GM12865 (cell line): ENCODE data around the gene FRMPD4.

Source experiments
- DNase-seq: peaks from one replicate; pipeline ENCODE4 v3.0.0; 2010; ENCODE audit warnings: low read depth
- H3K4me3 ChIP-seq: 2 replicates; pipeline ENCODE4 v1.5.1; 2011; ENCODE audit warnings: mild to moderate bottlenecking, low read depth, low read length, control low read depth
- TF ChIP-seq, protein P1 (sequence below): IDR thresholded peaks from 2 replicates; pipeline ENCODE4 v1.5.1; 2011; ENCODE audit warnings: low read length, control low read depth, low read depth, inconsistent platforms; ENCODE audit not compliant: insufficient read depth; ENCODE audit errors: missing control alignments

The FRMPD4 gene

DNA sequence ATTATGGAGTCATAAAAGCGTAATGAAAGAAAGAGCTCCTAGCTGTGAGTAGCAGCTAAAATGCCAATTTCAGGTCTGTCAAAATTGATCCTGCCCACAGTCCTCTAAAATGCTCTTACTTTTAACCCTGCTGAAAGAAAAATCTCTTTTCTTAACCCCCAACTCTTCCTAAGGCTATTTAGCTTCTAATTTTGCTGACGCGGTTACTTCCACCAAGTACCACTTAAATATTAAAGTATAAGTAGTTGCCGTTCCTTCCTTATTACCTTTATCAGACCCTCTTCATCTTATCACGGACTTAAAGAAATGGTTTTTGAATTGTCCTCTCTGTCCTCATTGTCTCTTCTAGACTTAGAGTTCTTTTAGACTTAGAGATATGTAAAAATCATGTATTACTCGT, 272.2 kb downstream of the FRMPD4 start:
- no peak for DNase-seq
- TF ChIP-seq, protein P1, sequence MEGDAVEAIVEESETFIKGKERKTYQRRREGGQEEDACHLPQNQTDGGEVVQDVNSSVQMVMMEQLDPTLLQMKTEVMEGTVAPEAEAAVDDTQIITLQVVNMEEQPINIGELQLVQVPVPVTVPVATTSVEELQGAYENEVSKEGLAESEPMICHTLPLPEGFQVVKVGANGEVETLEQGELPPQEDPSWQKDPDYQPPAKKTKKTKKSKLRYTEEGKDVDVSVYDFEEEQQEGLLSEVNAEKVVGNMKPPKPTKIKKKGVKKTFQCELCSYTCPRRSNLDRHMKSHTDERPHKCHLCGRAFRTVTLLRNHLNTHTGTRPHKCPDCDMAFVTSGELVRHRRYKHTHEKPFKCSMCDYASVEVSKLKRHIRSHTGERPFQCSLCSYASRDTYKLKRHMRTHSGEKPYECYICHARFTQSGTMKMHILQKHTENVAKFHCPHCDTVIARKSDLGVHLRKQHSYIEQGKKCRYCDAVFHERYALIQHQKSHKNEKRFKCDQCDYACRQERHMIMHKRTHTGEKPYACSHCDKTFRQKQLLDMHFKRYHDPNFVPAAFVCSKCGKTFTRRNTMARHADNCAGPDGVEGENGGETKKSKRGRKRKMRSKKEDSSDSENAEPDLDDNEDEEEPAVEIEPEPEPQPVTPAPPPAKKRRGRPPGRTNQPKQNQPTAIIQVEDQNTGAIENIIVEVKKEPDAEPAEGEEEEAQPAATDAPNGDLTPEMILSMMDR = no peak
- H3K4me3 ChIP-seq = no peak overlapping the region

DNA sequence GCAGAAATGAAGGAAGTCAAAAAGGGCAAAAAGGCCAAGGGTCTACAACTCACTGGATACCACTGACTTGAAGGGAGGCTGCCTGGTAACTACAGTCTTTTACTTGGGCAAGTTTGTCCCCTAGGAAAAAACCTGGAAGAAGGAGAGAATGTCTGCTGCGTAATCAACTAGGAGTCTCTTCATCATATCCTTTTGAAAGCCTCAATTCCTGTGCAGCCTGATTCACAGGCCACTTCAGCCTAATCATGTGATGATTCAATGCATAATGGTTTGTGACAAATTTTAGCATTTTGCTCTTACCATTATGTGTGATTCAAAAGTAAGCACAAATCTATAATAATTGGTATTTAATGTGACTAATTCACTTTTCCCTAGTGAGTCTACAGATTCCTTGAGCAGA, 273.6 kb downstream of the FRMPD4 start:
- no peak overlapping the region for H3K4me3 ChIP-seq
- no peak for DNase-seq
- TF ChIP-seq, protein P1 = no peak

DNA sequence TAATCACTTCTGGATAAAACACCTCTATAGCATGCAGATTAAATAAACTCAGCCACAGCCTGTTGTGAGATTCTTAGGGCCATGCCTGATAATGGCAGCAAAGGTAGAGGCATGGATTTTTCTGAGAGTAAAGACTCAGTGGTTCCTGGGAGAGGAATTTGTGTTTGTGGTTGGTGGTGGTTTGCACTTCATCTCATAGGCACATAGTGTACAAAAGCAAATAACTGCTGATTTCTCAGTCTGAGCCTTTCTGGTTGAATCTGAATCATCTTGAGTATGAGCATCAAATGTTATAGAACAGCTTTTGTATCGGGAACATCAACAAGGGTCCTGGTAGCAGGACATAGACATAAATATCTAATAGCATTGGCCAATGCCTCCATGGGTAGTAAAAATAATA, 274.3 kb downstream of the FRMPD4 start:
- TF ChIP-seq, protein P1 = no peak
- DNase-seq = no peak
- no peak overlapping the region for H3K4me3 ChIP-seq

DNA sequence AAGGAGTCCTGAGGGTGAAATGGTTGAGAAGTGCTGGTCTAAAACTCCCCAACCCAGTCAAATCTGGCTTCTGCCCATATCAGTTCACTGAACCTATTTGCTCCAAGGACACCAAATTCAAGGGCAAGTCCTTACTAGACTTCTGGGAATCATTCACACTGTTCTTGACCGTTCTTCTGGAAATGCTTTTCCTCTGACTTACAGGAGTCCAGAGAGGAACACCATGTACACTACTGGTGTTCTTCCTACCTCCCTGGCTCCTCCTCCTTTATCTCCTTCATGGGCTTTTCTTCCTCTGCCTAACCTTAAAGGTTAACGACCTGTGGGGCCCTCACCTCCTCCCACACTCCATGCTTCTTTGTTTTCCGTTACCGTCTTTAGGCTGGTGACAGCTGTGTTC, 281.3 kb downstream of the FRMPD4 start:
- DNase-seq = no peak
- TF ChIP-seq, protein P1 = no peak
- no peak overlapping the region for H3K4me3 ChIP-seq

DNA sequence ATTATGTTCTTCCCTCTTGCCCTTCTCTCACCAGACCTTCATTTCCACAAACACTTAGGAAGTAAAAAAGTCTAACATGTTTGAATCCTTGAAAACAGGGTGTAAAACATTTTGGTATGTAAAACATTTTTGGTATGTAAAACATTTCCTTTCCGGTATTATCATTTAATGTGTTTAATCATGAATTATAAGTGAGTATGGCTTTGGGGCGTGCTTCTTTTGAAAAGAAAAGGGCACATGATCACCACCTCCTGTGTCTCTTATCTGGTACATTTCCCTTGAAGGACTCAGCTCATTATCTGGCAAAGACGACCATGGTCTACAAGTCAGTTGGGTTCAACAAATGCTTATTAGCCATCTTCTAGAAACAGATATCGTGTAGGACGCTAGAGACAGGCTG, 283.6 kb downstream of the FRMPD4 start:
- no peak overlapping the region for H3K4me3 ChIP-seq
- TF ChIP-seq, protein P1 = no peak
- no peak for DNase-seq

DNA sequence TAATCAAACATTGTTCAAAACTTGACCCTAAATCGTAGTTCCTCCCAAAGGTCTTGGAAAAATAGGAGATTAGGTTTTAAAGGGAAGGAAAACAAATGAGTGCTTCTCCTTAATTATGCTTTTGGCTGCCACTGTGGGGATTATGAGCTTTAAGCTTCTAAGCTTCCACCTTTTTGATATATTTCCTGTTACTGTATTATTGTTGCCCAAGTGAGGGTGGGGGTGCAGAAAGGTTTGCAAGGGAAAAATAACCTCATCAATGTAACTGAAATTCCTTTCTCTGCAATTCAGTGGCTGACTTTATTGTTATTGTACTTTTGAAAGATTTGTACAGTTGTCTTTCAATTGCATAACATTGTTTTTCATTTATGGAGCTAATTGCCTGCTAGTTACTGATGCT, 285.1 kb downstream of the FRMPD4 start:
- TF ChIP-seq, protein P1 = no peak
- H3K4me3 ChIP-seq = no peak overlapping the region

DNA sequence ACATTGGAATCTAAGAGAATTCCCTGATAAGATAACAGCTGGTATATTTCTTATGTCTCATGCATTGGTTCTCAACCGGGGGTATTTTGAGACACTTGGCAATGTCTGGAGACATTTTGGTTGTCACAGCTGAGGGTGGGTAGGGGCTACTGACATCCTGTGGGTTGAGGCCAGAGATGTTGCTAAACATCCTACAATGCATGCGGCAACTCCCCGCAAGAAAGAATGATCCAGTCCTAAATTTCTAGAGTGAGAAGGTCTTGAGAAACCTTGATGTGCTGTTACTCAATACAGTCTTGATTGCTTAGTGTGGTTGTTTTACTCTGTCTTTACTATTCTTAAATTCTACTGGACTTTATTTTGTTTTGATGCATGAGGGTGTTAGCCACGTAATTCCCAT, 287.2 kb downstream of the FRMPD4 start:
- H3K4me3 ChIP-seq = no peak overlapping the region
- TF ChIP-seq, protein P1 = no peak
- no peak for DNase-seq

More for the DNA sequence above, 285.1 kb downstream of the FRMPD4 start:
- no peak for DNase-seq
